Neural progenitor cell (in vitro differentiated cells): ENCODE results near the gene C1orf21. TPM values are rescaled to one million over a fixed set of nuclear protein-coding genes. Genes with fewer than 3 reads are reported as not detected.

Experiments
- DNase-seq: peaks from one replicate; pipeline ENCODE4 v3.0.0-alpha.2; 2016; ENCODE audit warnings: low spot score
- H2AFZ ChIP-seq: fragments of 200-600 bp; sonication (generic); replicated peaks from 2 replicates; pipeline ENCODE4 v1.6.1; 2016; ENCODE audit warnings: antibody characterized with exemption
- H3F3A ChIP-seq: fragments of 200-600 bp; sonication (generic); 2 replicates; pipeline ENCODE4 v1.6.1; 2016; ENCODE audit warnings: antibody characterized with exemption, low read depth
- H3K27ac ChIP-seq: fragments of 200-600 bp; sonication (generic); 2 replicates; pipeline ENCODE4 v1.5.1; 2016; ENCODE audit warnings: mild to moderate bottlenecking
- H3K27me3 ChIP-seq: fragments of 200-600 bp; sonication (generic); 2 replicates; pipeline ENCODE4 v1.6.1; 2016; ENCODE audit warnings: mild to moderate bottlenecking, moderate library complexity
- H3K36me3 ChIP-seq: fragments of 200-600 bp; sonication (generic); 2 replicates; pipeline ENCODE4 v1.5.1; 2016
- H3K4me1 ChIP-seq: fragments of 200-600 bp; sonication (generic); 2 replicates; pipeline ENCODE4 v1.6.1; 2016; ENCODE audit warnings: mixed run types
- H3K4me2 ChIP-seq: fragments of 200-600 bp; sonication (generic); 2 replicates; pipeline ENCODE4 v1.6.1; 2016
- H3K4me3 ChIP-seq: fragments of 200-600 bp; sonication (generic); 2 replicates; pipeline ENCODE4 v1.5.1; 2016
- H3K79me2 ChIP-seq: fragments of 200-600 bp; sonication (generic); 2 replicates; pipeline ENCODE4 v1.6.1; 2016; ENCODE audit warnings: low read depth
- H3K9ac ChIP-seq: fragments of 200-600 bp; sonication (generic); 2 replicates; pipeline ENCODE4 v1.6.1; 2016
- H3K9me3 ChIP-seq: fragments of 200-600 bp; sonication (generic); 2 replicates; pipeline ENCODE4 v1.5.1; 2016; ENCODE audit warnings: low read depth
- H4K20me1 ChIP-seq: fragments of 200-600 bp; sonication (generic); 2 replicates; pipeline ENCODE4 v1.6.1; 2016; ENCODE audit warnings: low read depth
- H3K27ac Mint-ChIP-seq: 3 replicates; pipeline ENCODE4 v1.8.0; 2021; ENCODE audit warnings: mixed read lengths
- H3K27me3 Mint-ChIP-seq: 2 replicates; pipeline ENCODE4 v1.8.0; 2022; ENCODE audit warnings: low read depth, mild to moderate bottlenecking, inconsistent platforms, moderate library complexity, mixed read lengths; ENCODE audit not compliant: insufficient read depth
- H3K36me3 Mint-ChIP-seq: 3 replicates; pipeline ENCODE4 v1.8.0; 2021; ENCODE audit warnings: mixed read lengths
- H3K4me1 Mint-ChIP-seq: 3 replicates; pipeline ENCODE4 v1.8.0; 2021; ENCODE audit warnings: mixed read lengths
- H3K4me3 Mint-ChIP-seq: 3 replicates; pipeline ENCODE4 v1.8.0; 2021; ENCODE audit warnings: mild to moderate bottlenecking, moderate library complexity, mixed read lengths
- H3K9me3 Mint-ChIP-seq: 3 replicates; pipeline ENCODE4 v1.8.0; 2020; ENCODE audit warnings: mixed read lengths
- EZH2 ChIP-seq: fragments of 200-600 bp; sonication (generic); IDR thresholded peaks from 2 replicates; pipeline ENCODE4 v1.6.1; 2017; ENCODE audit warnings: antibody characterized with exemption, mild to moderate bottlenecking, moderate library complexity
- EZH2phosphoT487 ChIP-seq: fragments of 200-600 bp; sonication (generic); IDR thresholded peaks from 2 replicates; pipeline ENCODE4 v1.6.1; 2017; ENCODE audit warnings: antibody characterized with exemption
- total RNA-seq: library from RNA; depleted of rRNA; stranded (reverse); fragments of >200 nt; gene quantifications from 2 replicates; pipeline ENCODE4 v1.2.3, GENCODE V29; 2015; ENCODE audit warnings: low replicate concordance
- TF ChIP-seq, protein P1 (sequence below): fragments of 200-600 bp; sonication (generic); IDR thresholded peaks from 2 replicates; pipeline ENCODE4 v1.5.1; 2017; ENCODE audit warnings: antibody characterized with exemption, mild to moderate bottlenecking

C1orf21 gene
- total RNA-seq, 1 donor from 2014 or later, result 117 TPM

DNA sequence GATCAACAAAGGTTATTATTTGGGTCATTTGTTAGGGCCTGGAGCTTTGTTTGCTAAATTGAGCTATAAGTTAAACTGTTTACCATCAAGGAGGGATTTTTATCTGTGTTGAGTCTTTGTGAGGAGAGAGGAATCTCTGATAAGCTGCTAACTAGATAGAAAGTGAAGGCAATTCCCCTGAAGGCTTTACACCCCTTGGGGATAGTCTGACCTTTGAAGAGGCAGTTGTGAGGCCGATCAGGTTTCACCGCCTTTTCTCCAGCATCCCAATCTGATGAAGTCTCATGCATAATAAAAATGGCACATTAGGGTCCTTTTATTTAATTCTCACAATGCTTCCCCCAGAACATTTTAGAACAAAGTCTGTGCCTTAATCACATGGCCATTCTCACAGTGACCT lies 21.8 kb downstream of the C1orf21 start:
- no peaks in the 10 kb centered on the region for H3K36me3 ChIP-seq
- no peaks in the 10 kb centered on the region for H3K9me3 Mint-ChIP-seq
- no peaks in the 10 kb centered on the region for H3K27me3 ChIP-seq
- DNase-seq, result peak; percentile 72
- peaks cover 60% of the 10 kb centered on the region for H4K20me1 ChIP-seq
- H3K27ac ChIP-seq, result peak overlapping the region; percentile 90
- peak overlapping the region; percentile 21 for H3K4me3 ChIP-seq
- no peaks in the 10 kb centered on the region for H3K9me3 ChIP-seq
- no peaks in the 10 kb centered on the region for H3K36me3 Mint-ChIP-seq
- peak overlapping the region; percentile 57 for H3K4me2 ChIP-seq
- H3F3A ChIP-seq, result peaks cover 50% of the 10 kb centered on the region
- peaks cover 95% of the 10 kb centered on the region for H3K79me2 ChIP-seq
- H3K4me1 Mint-ChIP-seq, result peaks cover 42% of the 10 kb centered on the region
- peaks cover 60% of the 10 kb centered on the region for H3K4me1 ChIP-seq
- no peak overlapping the region for H3K9ac ChIP-seq
- peak overlapping the region; percentile 44 for H3K27ac Mint-ChIP-seq
- no peak overlapping the region for H2AFZ ChIP-seq
- TF ChIP-seq EZH2phosphoT487, result no peak
- TF ChIP-seq, protein P1, sequence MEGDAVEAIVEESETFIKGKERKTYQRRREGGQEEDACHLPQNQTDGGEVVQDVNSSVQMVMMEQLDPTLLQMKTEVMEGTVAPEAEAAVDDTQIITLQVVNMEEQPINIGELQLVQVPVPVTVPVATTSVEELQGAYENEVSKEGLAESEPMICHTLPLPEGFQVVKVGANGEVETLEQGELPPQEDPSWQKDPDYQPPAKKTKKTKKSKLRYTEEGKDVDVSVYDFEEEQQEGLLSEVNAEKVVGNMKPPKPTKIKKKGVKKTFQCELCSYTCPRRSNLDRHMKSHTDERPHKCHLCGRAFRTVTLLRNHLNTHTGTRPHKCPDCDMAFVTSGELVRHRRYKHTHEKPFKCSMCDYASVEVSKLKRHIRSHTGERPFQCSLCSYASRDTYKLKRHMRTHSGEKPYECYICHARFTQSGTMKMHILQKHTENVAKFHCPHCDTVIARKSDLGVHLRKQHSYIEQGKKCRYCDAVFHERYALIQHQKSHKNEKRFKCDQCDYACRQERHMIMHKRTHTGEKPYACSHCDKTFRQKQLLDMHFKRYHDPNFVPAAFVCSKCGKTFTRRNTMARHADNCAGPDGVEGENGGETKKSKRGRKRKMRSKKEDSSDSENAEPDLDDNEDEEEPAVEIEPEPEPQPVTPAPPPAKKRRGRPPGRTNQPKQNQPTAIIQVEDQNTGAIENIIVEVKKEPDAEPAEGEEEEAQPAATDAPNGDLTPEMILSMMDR, result no peak
- no peak for TF ChIP-seq EZH2
- no peak overlapping the region for H3K4me3 Mint-ChIP-seq
- no peaks in the 10 kb centered on the region for H3K27me3 Mint-ChIP-seq

DNA sequence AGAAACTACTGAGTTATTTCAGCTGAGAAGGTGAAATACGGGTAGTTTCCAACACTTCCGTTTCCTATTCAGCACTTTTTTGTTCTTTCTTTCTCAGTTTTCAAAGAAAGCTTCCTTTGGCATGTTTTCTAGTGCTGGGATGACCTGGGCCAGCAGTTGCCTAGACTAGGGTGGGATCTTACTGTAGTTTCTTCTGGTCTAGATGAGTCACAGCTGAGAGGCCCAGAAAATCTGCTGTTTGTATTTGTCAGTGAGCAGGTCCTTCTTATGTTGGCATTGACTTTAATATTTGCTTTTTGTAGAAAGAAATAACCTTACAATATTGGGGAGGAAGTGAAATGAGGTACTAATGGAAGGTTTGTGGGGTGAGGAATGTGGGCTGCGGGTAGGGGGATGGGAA lies 22.2 kb downstream of the C1orf21 start:
- no peaks in the 10 kb centered on the region for H3K27me3 ChIP-seq
- no peak for DNase-seq
- H3K79me2 ChIP-seq, result peaks cover 95% of the 10 kb centered on the region
- H3K4me3 Mint-ChIP-seq, result no peak overlapping the region
- peaks cover 42% of the 10 kb centered on the region for H3K4me1 Mint-ChIP-seq
- peak overlapping the region; percentile 90 for H3K27ac ChIP-seq
- peak overlapping the region; percentile 57 for H3K4me2 ChIP-seq
- H3K27ac Mint-ChIP-seq, result no peak overlapping the region
- H3K27me3 Mint-ChIP-seq, result no peaks in the 10 kb centered on the region
- no peaks in the 10 kb centered on the region for H3K9me3 ChIP-seq
- peaks cover 46% of the 10 kb centered on the region for H3F3A ChIP-seq
- peaks cover 56% of the 10 kb centered on the region for H4K20me1 ChIP-seq
- no peak overlapping the region for H3K9ac ChIP-seq
- peaks cover 1% of the 10 kb centered on the region for H3K36me3 Mint-ChIP-seq
- peaks cover 60% of the 10 kb centered on the region for H3K4me1 ChIP-seq
- no peaks in the 10 kb centered on the region for H3K36me3 ChIP-seq
- no peaks in the 10 kb centered on the region for H3K9me3 Mint-ChIP-seq
- TF ChIP-seq EZH2phosphoT487 (no peak), EZH2 (no peak)
- TF ChIP-seq, protein P1, result no peak
- no peak overlapping the region for H2AFZ ChIP-seq
- H3K4me3 ChIP-seq, result peak overlapping the region; percentile 21

DNA sequence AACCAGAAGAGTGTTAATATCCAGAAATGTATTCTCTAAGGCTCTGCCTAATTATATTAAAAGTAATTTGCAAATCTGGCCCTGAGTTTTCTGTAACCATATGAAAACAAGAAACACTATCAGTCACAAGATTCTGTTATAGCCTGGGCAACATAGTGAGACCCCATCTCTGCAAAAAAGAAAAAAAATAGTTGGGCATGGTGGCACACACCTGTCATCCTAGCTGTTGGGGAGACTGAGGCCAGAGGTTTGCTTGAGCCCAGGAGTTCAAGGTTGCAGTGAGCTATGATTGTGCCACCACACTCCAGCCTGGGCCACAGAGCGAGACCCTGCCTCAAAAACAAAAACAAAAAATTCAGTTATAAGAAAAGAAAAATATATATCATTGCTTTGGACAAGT lies 25.6 kb downstream of the C1orf21 start:
- Histone ChIP-seq H3K4me1 (peaks cover 44% of the 10 kb centered on the region), H3K27ac (no peak overlapping the region), H3K4me2 (no peak overlapping the region), H4K20me1 (peaks cover 31% of the 10 kb centered on the region), H3K9me3 (no peaks in the 10 kb centered on the region), H2AFZ (no peak overlapping the region), H3K4me3 (no peak overlapping the region), H3F3A (peaks cover 27% of the 10 kb centered on the region), H3K27me3 (no peaks in the 10 kb centered on the region), H3K36me3 (no peaks in the 10 kb centered on the region), H3K9ac (no peak overlapping the region), H3K79me2 (peaks cover 95% of the 10 kb centered on the region)
- peaks cover 1% of the 10 kb centered on the region for H3K36me3 Mint-ChIP-seq
- TF ChIP-seq EZH2, result no peak
- TF ChIP-seq, protein P1, result no peak
- no peak for TF ChIP-seq EZH2phosphoT487
- H3K27me3 Mint-ChIP-seq, result no peaks in the 10 kb centered on the region
- H3K4me3 Mint-ChIP-seq, result no peak overlapping the region
- H3K9me3 Mint-ChIP-seq, result no peaks in the 10 kb centered on the region
- no peak for DNase-seq
- H3K4me1 Mint-ChIP-seq, result peaks cover 21% of the 10 kb centered on the region
- H3K27ac Mint-ChIP-seq, result no peak overlapping the region

DNA sequence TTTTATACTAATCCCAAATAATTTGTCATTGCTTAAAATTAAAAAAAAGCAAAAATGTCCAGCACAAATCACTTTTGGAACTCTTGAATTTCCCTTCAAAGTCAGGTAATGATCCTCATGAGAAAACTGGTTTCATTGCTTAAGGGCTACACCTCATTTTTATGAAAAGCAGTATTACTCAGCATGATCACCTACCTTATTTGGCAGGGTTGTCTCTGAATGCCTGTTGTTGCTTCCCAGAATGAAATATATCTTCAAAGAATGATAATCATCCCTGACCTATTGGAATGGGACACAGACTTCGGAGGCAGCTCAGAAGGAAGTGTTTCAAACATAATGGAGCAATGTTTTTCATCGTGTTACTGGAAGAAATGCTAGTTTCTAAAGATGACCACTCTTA lies 29.7 kb downstream of the C1orf21 start:
- no peaks in the 10 kb centered on the region for H3K27me3 ChIP-seq
- H4K20me1 ChIP-seq, result peaks cover 10% of the 10 kb centered on the region
- no peak for DNase-seq
- H3K9me3 ChIP-seq, result no peaks in the 10 kb centered on the region
- H3K79me2 ChIP-seq, result peaks cover 100% of the 10 kb centered on the region
- peaks cover 19% of the 10 kb centered on the region for H3K4me1 ChIP-seq
- Mint-ChIP-seq H3K4me1 (peaks cover 3% of the 10 kb centered on the region), H3K4me3 (no peak overlapping the region), H3K9me3 (no peaks in the 10 kb centered on the region), H3K27ac (no peak overlapping the region), H3K27me3 (no peaks in the 10 kb centered on the region), H3K36me3 (peaks cover 1% of the 10 kb centered on the region)
- H3K4me3 ChIP-seq, result no peak overlapping the region
- no peak overlapping the region for H2AFZ ChIP-seq
- H3K36me3 ChIP-seq, result no peaks in the 10 kb centered on the region
- no peak overlapping the region for H3K27ac ChIP-seq
- no peaks in the 10 kb centered on the region for H3F3A ChIP-seq
- no peak overlapping the region for H3K9ac ChIP-seq
- TF ChIP-seq, protein P1, result no peak
- no peak for TF ChIP-seq EZH2
- TF ChIP-seq EZH2phosphoT487, result no peak
- peak overlapping the region; percentile 23 for H3K4me2 ChIP-seq
